ENCODE results near the gene CADM2.
"Not testable (repeated sequence)": the region's sequence is repeated elsewhere in the genome, so short reads cannot be mapped to it uniquely, and the experiment has no call there.

CADM2 gene

DNA sequence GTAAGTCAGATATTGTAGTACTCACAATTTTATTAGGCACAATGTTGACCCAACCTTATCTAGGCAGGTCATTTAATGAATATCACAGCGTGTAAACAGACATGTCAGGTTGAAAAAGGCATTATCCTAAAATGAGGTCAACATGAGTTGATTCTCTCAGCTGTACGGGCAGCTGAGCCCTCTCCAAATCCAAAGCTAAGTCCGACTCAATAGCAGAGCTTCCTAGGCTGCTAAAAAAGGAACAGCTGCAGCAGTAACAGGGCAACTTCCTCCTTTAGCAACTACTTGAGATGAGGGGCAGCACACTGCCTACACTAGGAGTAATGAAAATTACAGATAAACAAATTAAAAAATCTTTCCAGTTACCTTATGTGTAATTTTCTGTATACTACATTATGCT, 189.2 kb downstream of the CADM2 start:
- H3K27me3 ChIP-seq (ENCODE audit: control insufficient read depth, low read length) = no peaks in the 10 kb centered on the region
- no peaks in the 10 kb centered on the region for H3K4me1 ChIP-seq (ENCODE audit: control insufficient read depth, low read length)
- H3K36me3 ChIP-seq (ENCODE audit: control insufficient read depth, low read length) = no peaks in the 10 kb centered on the region
- H4K20me1 ChIP-seq (ENCODE audit: control insufficient read depth, insufficient read depth, low read depth, low read length) = no peaks in the 10 kb centered on the region
- H3K79me2 ChIP-seq (ENCODE audit: control insufficient read depth, low read length) = no peaks in the 10 kb centered on the region
- no peaks in the 10 kb centered on the region for H3K9me3 ChIP-seq (ENCODE audit: control insufficient read depth, insufficient read depth, low read length)
- H3K9me2 ChIP-seq (replicated peaks; ENCODE audit: control insufficient read depth, low read length) = no peaks in the 10 kb centered on the region
- no peak overlapping the region for H3K27ac ChIP-seq (ENCODE audit: low read depth, low read length)
- no peak overlapping the region for H3K4me3 ChIP-seq (ENCODE audit: low read length)
- TF ChIP-seq EZH2phosphoT487 (IDR thresholded peaks at IDR 0.05; ENCODE audit: borderline replicate concordance, low read length) (no peak), CTCF (IDR thresholded peaks at IDR 0.05; ENCODE audit: low read depth, low read length, poor library complexity, severe bottlenecking) (no peak)
- no peaks in the 10 kb centered on the region for H3F3A ChIP-seq (ENCODE audit: control insufficient read depth, insufficient read depth)
- H3K4me2 ChIP-seq (ENCODE audit: low read length) = no peak overlapping the region

DNA sequence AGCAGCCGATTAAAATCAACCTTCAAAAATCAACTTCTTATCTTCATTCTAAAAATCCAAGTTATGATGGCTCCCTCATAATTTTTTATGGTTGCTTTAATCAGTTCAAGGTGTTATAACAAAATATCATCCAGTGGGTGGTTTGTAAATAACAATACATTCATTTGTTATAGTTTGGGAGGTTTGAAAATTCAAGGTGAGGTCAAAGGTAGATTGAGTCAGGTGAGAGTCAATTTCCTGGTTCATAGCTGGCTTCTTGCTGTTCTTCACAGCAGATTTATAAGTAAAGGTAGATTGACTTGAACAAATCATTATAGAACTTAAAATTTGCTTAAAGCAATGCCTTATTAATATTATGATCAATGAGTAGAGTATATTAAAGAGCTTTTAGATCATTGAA, 192.8 kb downstream of the CADM2 start:
- Histone ChIP-seq H3K4me3 (ENCODE audit: low read length) (no peak overlapping the region), H3K27ac (ENCODE audit: low read depth, low read length) (no peak overlapping the region), H3F3A (ENCODE audit: control insufficient read depth, insufficient read depth) (no peaks in the 10 kb centered on the region), H3K9me2 (replicated peaks; ENCODE audit: control insufficient read depth, low read length) (no peaks in the 10 kb centered on the region), H3K4me2 (ENCODE audit: low read length) (no peak overlapping the region), H3K36me3 (ENCODE audit: control insufficient read depth, low read length) (no peaks in the 10 kb centered on the region), H4K20me1 (ENCODE audit: control insufficient read depth, insufficient read depth, low read depth, low read length) (no peaks in the 10 kb centered on the region), H3K9me3 (ENCODE audit: control insufficient read depth, insufficient read depth, low read length) (no peaks in the 10 kb centered on the region), H3K27me3 (ENCODE audit: control insufficient read depth, low read length) (no peaks in the 10 kb centered on the region), H3K4me1 (ENCODE audit: control insufficient read depth, low read length) (no peaks in the 10 kb centered on the region), H3K79me2 (ENCODE audit: control insufficient read depth, low read length) (no peaks in the 10 kb centered on the region)
- TF ChIP-seq EZH2phosphoT487 (IDR thresholded peaks at IDR 0.05; ENCODE audit: borderline replicate concordance, low read length) = no peak
- TF ChIP-seq CTCF (IDR thresholded peaks at IDR 0.05; ENCODE audit: low read depth, low read length, poor library complexity, severe bottlenecking) = no peak

DNA sequence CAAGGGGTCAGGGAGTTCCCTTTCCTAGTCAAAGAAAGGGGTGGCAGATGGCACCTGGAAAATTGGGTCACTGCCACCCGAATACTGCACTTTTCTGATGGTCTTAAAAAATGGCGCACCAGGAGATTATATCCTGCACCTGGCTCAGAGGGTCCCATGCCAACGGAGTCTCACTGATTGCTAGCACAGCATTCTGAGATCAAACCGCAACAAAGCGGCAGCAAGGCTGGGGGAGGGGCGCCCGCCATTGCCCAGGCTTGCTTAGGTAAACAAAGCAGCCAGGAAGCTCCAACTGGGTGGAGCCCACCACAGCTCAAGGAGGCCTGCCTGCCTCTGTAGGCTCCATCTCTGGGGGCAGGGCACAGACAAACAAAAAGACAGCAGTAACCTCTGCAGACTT, 194.5 kb downstream of the CADM2 start:
- not testable (repeated sequence) for H3K4me2 ChIP-seq (ENCODE audit: low read length); H3K79me2 ChIP-seq (ENCODE audit: control insufficient read depth, low read length); H3K4me3 ChIP-seq (ENCODE audit: low read length)

DNA sequence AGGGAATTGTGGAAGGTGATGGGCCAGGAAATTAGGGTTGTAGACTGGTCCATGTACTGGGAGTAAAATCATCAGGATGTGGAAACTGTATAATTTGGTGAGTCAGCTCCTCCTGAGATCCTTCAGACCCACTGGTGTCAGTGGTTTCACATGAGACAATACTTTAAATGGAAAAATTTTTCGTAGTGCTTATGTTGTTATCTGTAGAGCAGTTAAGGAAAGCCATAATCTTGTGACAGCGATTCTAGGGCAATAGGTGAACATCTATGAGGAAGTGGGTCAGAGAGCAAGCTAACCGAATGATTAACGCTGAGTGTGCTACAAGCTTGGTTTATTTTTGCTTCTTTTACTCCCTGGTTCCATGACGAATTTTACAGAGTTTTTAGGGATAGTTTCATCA, 200.6 kb downstream of the CADM2 start:
- no peak overlapping the region for H3K27ac ChIP-seq (ENCODE audit: low read depth, low read length)
- no peaks in the 10 kb centered on the region for H3K9me3 ChIP-seq (ENCODE audit: control insufficient read depth, insufficient read depth, low read length)
- no peaks in the 10 kb centered on the region for H3F3A ChIP-seq (ENCODE audit: control insufficient read depth, insufficient read depth)
- no peaks in the 10 kb centered on the region for H3K4me1 ChIP-seq (ENCODE audit: control insufficient read depth, low read length)
- H3K4me2 ChIP-seq (ENCODE audit: low read length) = no peak overlapping the region
- TF ChIP-seq EZH2phosphoT487 (IDR thresholded peaks at IDR 0.05; ENCODE audit: borderline replicate concordance, low read length) (no peak), CTCF (IDR thresholded peaks at IDR 0.05; ENCODE audit: low read depth, low read length, poor library complexity, severe bottlenecking) (no peak)
- H3K9me2 ChIP-seq (replicated peaks; ENCODE audit: control insufficient read depth, low read length) = no peaks in the 10 kb centered on the region
- no peaks in the 10 kb centered on the region for H3K79me2 ChIP-seq (ENCODE audit: control insufficient read depth, low read length)
- H3K36me3 ChIP-seq (ENCODE audit: control insufficient read depth, low read length) = no peaks in the 10 kb centered on the region
- no peak overlapping the region for H3K4me3 ChIP-seq (ENCODE audit: low read length)
- H3K27me3 ChIP-seq (ENCODE audit: control insufficient read depth, low read length) = no peaks in the 10 kb centered on the region
- no peaks in the 10 kb centered on the region for H4K20me1 ChIP-seq (ENCODE audit: control insufficient read depth, insufficient read depth, low read depth, low read length)

More for the DNA sequence above, 194.5 kb downstream of the CADM2 start:
- not testable (repeated sequence) for H3F3A ChIP-seq (ENCODE audit: control insufficient read depth, insufficient read depth); H3K27me3 ChIP-seq (ENCODE audit: control insufficient read depth, low read length); H4K20me1 ChIP-seq (ENCODE audit: control insufficient read depth, insufficient read depth, low read depth, low read length); H3K9me2 ChIP-seq (replicated peaks; ENCODE audit: control insufficient read depth, low read length); H3K9me3 ChIP-seq (ENCODE audit: control insufficient read depth, insufficient read depth, low read length); H3K4me1 ChIP-seq (ENCODE audit: control insufficient read depth, low read length); H3K36me3 ChIP-seq (ENCODE audit: control insufficient read depth, low read length); H3K27ac ChIP-seq (ENCODE audit: low read depth, low read length)

Data from DOHH2 (cell line).